HAP-1 (cell line): Measurements from ENCODE around the gene FNTB.

Experiments used
- DNase-seq, 2 experiments: peaks; one replicate each; pipeline ENCODE4 v3.0.0-alpha.2; 2016 to 2020; ENCODE audit warnings: low spot score in 2 of 2
- H3K27me3 ChIP-seq: fragments of 250-450 bp; sonication (Bioruptor Pico); 2 replicates; pipeline ENCODE4 v1.5.1; 2020; ENCODE audit warnings: low read depth, mild to moderate bottlenecking, moderate library complexity
- H3K36me3 ChIP-seq: fragments of 250-450 bp; sonication (Bioruptor Pico); replicated peaks from 2 replicates; pipeline ENCODE4 v1.5.1; 2020; ENCODE audit warnings: mild to moderate bottlenecking
- H3K4me1 ChIP-seq: fragments of 250-450 bp; sonication (Bioruptor Pico); 2 replicates; pipeline ENCODE4 v1.5.1; 2020; ENCODE audit warnings: mild to moderate bottlenecking
- H3K4me3 ChIP-seq: fragments of 250-450 bp; sonication (Bioruptor Pico); 2 replicates; pipeline ENCODE4 v1.5.1; 2020; ENCODE audit warnings: mild to moderate bottlenecking, moderate library complexity
- H3K9me3 ChIP-seq: fragments of 250-450 bp; sonication (Bioruptor Pico); 2 replicates; pipeline ENCODE4 v1.5.1; 2020; ENCODE audit warnings: mild to moderate bottlenecking, moderate library complexity
- in situ Hi-C: fragments of 300-500 bp; cut with MboI; formaldehyde crosslinking; loops from 3 replicates; pipeline ENCODE4 v1.14.3; 2020; ENCODE audit warnings: low sequenced_read_pairs, inconsistent platforms, mixed read lengths

Gene FNTB

GRCh38 chr14:65095633-65096205 is 109.0 kb downstream of the FNTB start:
- in situ Hi-C loops = no loop called here
- DNase-seq = peak in 1 of 2 experiments; percentile 23
- peaks cover 9% of the 10 kb centered on the region for H3K4me1 ChIP-seq
- H3K9me3 ChIP-seq = no peaks in the 10 kb centered on the region
- peaks cover 42% of the 10 kb centered on the region for H3K36me3 ChIP-seq
- no peaks in the 10 kb centered on the region for H3K27me3 ChIP-seq
- no peak overlapping the region for H3K4me3 ChIP-seq

GRCh38 chr14:65096323-65097089 is 109.8 kb downstream of the FNTB start:
- no peak for DNase-seq
- Histone ChIP-seq H3K4me1 (peaks cover 13% of the 10 kb centered on the region), H3K27me3 (no peaks in the 10 kb centered on the region), H3K9me3 (no peaks in the 10 kb centered on the region), H3K36me3 (peaks cover 42% of the 10 kb centered on the region), H3K4me3 (no peak overlapping the region)
- in situ Hi-C loops = no loop called here

GRCh38 chr14:65098586-65098985 is 111.9 kb downstream of the FNTB start:
- H3K4me3 ChIP-seq = no peak overlapping the region
- no peaks in the 10 kb centered on the region for H3K9me3 ChIP-seq
- no peak for DNase-seq
- H3K4me1 ChIP-seq = peaks cover 13% of the 10 kb centered on the region
- peaks cover 21% of the 10 kb centered on the region for H3K36me3 ChIP-seq
- in situ Hi-C loops = no loop called here
- no peaks in the 10 kb centered on the region for H3K27me3 ChIP-seq

GRCh38 chr14:65100922-65101541 is 114.3 kb downstream of the FNTB start:
- Histone ChIP-seq H3K4me3 (peak overlapping the region; percentile 87), H3K27me3 (no peaks in the 10 kb centered on the region), H3K4me1 (peaks cover 11% of the 10 kb centered on the region), H3K9me3 (no peaks in the 10 kb centered on the region), H3K36me3 (peaks cover 13% of the 10 kb centered on the region)
- in situ Hi-C loops = no loop called here
- DNase-seq = peak; percentile 16 to 62

GRCh38 chr14:65101631-65102440 is 115.1 kb downstream of the FNTB start:
- H3K4me1 ChIP-seq = peaks cover 7% of the 10 kb centered on the region
- no peaks in the 10 kb centered on the region for H3K9me3 ChIP-seq
- H3K27me3 ChIP-seq = no peaks in the 10 kb centered on the region
- H3K36me3 ChIP-seq = peaks cover 13% of the 10 kb centered on the region
- peak in 1 of 2 experiments; percentile 25 for DNase-seq
- H3K4me3 ChIP-seq = peak overlapping the region; percentile 87
- in situ Hi-C loops = no loop called here

GRCh38 chr14:65102441-65103149 is 115.9 kb downstream of the FNTB start, which contains the start of gene MAX:
TSS of gene MAX (minus strand) at chr14:65102517. CDS start at chr14:65102339, 178 bp downstream.
- in situ Hi-C loops = no loop called here
- peak within 1 kb of the TSS; percentile 87 for H3K4me3 ChIP-seq
- peak; percentile 97 to 98 for DNase-seq
- H3K36me3 ChIP-seq = peaks cover 13% of the 10 kb centered on the region
- H3K9me3 ChIP-seq = no peaks in the 10 kb centered on the region
- peaks cover 7% of the 10 kb centered on the region for H3K4me1 ChIP-seq
- H3K27me3 ChIP-seq = no peaks in the 10 kb centered on the region

- no peaks in the 10 kb centered on the region for H3K9me3 ChIP-seq
- H3K4me3 ChIP-seq = peak overlapping the region; percentile 87
- in situ Hi-C loops = no loop called here
- H3K27me3 ChIP-seq = no peaks in the 10 kb centered on the region
- peak; percentile 50 to 61 for DNase-seq
- peaks cover 7% of the 10 kb centered on the region for H3K4me1 ChIP-seq
- H3K36me3 ChIP-seq = peaks cover 12% of the 10 kb centered on the region
Measured at GRCh38 chr14:65103150-65103760, 116.6 kb downstream of the FNTB start.

- Histone ChIP-seq H3K9me3 (no peaks in the 10 kb centered on the region), H3K4me1 (peaks cover 7% of the 10 kb centered on the region), H3K36me3 (peaks cover 2% of the 10 kb centered on the region; the same call in 1 of the 2 replicates), H3K27me3 (no peaks in the 10 kb centered on the region), H3K4me3 (no peak overlapping the region)
- DNase-seq = no peak
- in situ Hi-C loops = no loop called here
Measured at GRCh38 chr14:65104791-65105190, 118.1 kb downstream of the FNTB start.

- Histone ChIP-seq H3K36me3 (no peaks in the 10 kb centered on the region), H3K9me3 (no peaks in the 10 kb centered on the region), H3K4me1 (no peaks in the 10 kb centered on the region), H3K4me3 (no peak overlapping the region), H3K27me3 (no peaks in the 10 kb centered on the region)
- in situ Hi-C loops = no loop called here
- no peak for DNase-seq
Measured at GRCh38 chr14:65106316-65106715, 119.6 kb downstream of the FNTB start.

GRCh38 chr14:65106736-65107135 is 120.0 kb downstream of the FNTB start:
- Histone ChIP-seq H3K27me3 (no peaks in the 10 kb centered on the region), H3K9me3 (no peaks in the 10 kb centered on the region), H3K4me1 (no peaks in the 10 kb centered on the region), H3K4me3 (no peak overlapping the region), H3K36me3 (no peaks in the 10 kb centered on the region)
- no peak for DNase-seq
- in situ Hi-C loops = no loop called here

- DNase-seq = no peak
- no peaks in the 10 kb centered on the region for H3K4me1 ChIP-seq
- in situ Hi-C loops = no loop called here
- no peaks in the 10 kb centered on the region for H3K9me3 ChIP-seq
- H3K36me3 ChIP-seq = no peaks in the 10 kb centered on the region
- H3K27me3 ChIP-seq = no peaks in the 10 kb centered on the region
- no peak overlapping the region for H3K4me3 ChIP-seq
Measured at GRCh38 chr14:65107200-65107599, 120.5 kb downstream of the FNTB start.

- in situ Hi-C loops = no loop called here
- Histone ChIP-seq H3K9me3 (no peaks in the 10 kb centered on the region), H3K4me3 (no peak overlapping the region), H3K4me1 (no peaks in the 10 kb centered on the region), H3K36me3 (no peaks in the 10 kb centered on the region), H3K27me3 (no peaks in the 10 kb centered on the region)
- DNase-seq = no peak
Measured at GRCh38 chr14:65109357-65109756, 122.7 kb downstream of the FNTB start.

GRCh38 chr14:65110525-65110924 is 123.8 kb downstream of the FNTB start:
- no peak for DNase-seq
- H3K36me3 ChIP-seq = no peaks in the 10 kb centered on the region
- H3K4me1 ChIP-seq = no peaks in the 10 kb centered on the region
- no peaks in the 10 kb centered on the region for H3K9me3 ChIP-seq
- H3K27me3 ChIP-seq = no peaks in the 10 kb centered on the region
- H3K4me3 ChIP-seq = no peak overlapping the region
- in situ Hi-C loops = no loop called here
